ENCODE measurements around the gene ADRA2C.

The ADRA2C gene

DNA sequence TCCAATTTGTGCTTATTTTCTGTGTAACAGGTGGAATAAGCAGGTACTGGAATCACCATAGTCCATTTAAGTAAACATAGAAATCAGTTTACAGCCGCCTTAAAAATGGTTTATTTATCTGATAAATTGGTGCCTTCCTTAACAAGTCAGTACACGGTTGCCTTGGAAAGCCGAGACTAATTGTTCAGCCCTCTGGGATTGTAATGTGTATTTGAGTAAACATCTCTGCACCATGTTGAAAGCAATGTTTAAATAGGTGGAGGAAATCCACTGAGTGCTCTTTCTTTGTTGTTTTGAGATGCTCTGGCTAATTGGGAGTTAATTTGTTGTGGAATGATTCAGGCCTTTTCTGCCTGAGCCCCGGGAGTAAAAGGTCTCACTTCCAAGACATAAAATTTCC is 45.7 kb upstream of the ADRA2C start:
- H3K4me3 ChIP-seq (ENCODE audit: control insufficient read depth, low read depth, low read length) = no peak overlapping the region
- TF ChIP-seq, protein P1, sequence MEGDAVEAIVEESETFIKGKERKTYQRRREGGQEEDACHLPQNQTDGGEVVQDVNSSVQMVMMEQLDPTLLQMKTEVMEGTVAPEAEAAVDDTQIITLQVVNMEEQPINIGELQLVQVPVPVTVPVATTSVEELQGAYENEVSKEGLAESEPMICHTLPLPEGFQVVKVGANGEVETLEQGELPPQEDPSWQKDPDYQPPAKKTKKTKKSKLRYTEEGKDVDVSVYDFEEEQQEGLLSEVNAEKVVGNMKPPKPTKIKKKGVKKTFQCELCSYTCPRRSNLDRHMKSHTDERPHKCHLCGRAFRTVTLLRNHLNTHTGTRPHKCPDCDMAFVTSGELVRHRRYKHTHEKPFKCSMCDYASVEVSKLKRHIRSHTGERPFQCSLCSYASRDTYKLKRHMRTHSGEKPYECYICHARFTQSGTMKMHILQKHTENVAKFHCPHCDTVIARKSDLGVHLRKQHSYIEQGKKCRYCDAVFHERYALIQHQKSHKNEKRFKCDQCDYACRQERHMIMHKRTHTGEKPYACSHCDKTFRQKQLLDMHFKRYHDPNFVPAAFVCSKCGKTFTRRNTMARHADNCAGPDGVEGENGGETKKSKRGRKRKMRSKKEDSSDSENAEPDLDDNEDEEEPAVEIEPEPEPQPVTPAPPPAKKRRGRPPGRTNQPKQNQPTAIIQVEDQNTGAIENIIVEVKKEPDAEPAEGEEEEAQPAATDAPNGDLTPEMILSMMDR (IDR thresholded peaks at IDR 0.05; ENCODE audit: control insufficient read depth, insufficient read depth, low read depth, low read length, missing control alignments) = no peak
- no peak for DNase-seq (ENCODE audit: low read depth)

DNA sequence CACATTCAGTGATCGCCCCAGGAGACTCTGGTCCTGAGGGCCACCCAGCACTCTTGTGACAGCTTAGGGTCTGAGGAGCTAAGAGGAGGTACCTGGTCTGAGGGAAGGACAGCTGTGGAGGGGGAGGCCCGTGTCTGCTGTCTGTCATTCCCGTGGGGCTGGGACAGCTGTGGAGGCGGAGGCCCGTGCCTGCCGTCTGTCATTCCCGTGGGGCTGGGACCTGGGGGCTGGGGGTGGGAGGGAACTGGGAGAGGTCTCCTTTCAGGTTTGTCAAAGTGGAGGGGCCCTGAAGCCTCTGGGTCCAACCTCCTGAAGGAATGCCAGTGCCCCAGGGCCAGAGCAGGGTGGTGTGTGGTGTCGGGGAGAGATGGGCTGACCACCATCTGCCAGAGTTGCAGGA is 45.0 kb upstream of the ADRA2C start:
- no peak overlapping the region for H3K4me3 ChIP-seq (ENCODE audit: control insufficient read depth, low read depth, low read length)
- no peak for DNase-seq (ENCODE audit: low read depth)
- TF ChIP-seq, protein P1 (IDR thresholded peaks at IDR 0.05; ENCODE audit: control insufficient read depth, insufficient read depth, low read depth, low read length, missing control alignments) = no peak

DNA sequence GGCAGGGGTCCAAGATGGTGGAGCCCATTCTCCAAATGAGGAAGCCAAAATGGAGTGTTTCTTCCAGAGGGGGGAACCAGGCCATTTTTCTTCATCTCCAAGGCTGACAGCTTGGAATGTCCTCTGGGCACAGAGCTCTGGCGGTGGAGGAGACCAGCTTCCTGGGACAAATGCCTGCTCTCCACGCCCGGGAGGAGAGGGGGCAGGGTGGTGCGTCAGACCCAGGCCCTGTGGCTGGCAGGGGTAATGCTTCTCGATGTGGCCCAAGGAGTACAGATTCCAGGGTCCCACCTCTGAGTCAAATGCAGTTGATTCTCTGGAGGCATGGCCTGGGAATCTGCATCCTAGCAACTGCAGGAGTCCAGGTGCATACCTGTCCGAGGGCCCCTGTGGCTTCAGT is 44.6 kb upstream of the ADRA2C start:
- TF ChIP-seq, protein P1 (IDR thresholded peaks at IDR 0.05; ENCODE audit: control insufficient read depth, insufficient read depth, low read depth, low read length, missing control alignments) = no peak
- H3K4me3 ChIP-seq (ENCODE audit: control insufficient read depth, low read depth, low read length) = no peak overlapping the region
- no peak for DNase-seq (ENCODE audit: low read depth)

DNA sequence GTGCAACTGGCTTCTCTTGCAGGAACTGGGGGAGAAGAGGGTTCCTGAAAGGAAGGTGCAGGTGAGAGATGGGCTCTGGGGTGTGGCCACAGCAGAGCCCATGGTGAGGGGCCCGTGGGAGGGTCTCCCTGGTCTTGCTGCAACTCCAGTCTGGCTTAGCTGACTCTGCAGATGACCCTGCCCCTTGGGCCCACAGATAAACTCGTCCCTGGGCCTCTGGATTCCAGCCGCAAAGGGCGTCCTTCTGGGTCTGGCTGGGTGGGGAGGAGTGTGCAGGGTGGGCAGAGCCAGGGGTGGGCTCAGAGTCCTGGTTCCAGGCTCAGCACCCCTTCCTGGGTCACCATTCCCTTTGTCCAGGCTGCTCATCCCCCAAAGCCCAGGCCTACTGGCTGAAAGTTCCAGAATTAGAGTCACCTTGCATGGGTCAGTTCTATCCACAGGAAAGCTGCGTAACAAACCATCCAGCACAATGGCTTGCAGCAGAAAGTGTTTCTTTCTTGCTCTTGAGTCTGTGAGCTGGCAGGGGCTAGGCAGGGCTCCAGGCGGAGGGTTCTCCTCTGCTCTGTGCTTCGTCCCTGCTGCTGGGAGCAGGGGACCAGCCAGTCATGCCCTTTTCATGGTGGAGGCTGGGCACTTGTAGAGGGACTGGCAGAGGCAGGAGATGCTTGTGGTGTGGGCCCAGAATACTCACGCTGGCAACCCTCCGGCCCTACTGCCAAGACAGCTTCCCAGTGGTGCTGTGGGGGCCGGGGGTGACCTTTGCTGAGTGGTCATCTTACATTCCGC is 43.5 kb upstream of the ADRA2C start:
- TF ChIP-seq, protein P1 (IDR thresholded peaks at IDR 0.05; ENCODE audit: control insufficient read depth, insufficient read depth, low read depth, low read length, missing control alignments) = no peak
- no peak for DNase-seq (ENCODE audit: low read depth)
- H3K4me3 ChIP-seq (ENCODE audit: control insufficient read depth, low read depth, low read length) = no peak overlapping the region

DNA sequence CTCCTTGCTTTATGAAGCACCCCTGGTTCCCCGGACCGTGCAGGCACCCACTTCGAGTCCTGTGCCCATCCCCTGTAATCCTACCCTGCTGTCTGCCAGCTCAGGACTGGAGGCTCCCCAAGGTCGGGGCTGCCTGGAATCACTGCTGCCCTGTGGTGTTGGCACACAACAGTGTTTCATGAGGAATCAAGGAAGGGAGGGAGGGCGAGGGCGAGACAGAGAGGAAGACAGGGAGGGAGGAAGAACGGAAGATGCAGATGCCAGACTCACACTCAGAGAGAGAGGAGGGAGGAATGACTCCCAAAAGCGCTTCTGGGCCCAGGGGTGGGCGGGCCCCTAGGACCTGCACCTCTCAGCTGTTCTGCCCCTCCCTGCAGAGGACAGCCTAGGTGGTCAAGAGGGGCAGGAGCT is 42.9 kb upstream of the ADRA2C start:
- H3K4me3 ChIP-seq (ENCODE audit: control insufficient read depth, low read depth, low read length) = no peak overlapping the region
- TF ChIP-seq, protein P1 (IDR thresholded peaks at IDR 0.05; ENCODE audit: control insufficient read depth, insufficient read depth, low read depth, low read length, missing control alignments) = no peak
- no peak for DNase-seq (ENCODE audit: low read depth)

DNA sequence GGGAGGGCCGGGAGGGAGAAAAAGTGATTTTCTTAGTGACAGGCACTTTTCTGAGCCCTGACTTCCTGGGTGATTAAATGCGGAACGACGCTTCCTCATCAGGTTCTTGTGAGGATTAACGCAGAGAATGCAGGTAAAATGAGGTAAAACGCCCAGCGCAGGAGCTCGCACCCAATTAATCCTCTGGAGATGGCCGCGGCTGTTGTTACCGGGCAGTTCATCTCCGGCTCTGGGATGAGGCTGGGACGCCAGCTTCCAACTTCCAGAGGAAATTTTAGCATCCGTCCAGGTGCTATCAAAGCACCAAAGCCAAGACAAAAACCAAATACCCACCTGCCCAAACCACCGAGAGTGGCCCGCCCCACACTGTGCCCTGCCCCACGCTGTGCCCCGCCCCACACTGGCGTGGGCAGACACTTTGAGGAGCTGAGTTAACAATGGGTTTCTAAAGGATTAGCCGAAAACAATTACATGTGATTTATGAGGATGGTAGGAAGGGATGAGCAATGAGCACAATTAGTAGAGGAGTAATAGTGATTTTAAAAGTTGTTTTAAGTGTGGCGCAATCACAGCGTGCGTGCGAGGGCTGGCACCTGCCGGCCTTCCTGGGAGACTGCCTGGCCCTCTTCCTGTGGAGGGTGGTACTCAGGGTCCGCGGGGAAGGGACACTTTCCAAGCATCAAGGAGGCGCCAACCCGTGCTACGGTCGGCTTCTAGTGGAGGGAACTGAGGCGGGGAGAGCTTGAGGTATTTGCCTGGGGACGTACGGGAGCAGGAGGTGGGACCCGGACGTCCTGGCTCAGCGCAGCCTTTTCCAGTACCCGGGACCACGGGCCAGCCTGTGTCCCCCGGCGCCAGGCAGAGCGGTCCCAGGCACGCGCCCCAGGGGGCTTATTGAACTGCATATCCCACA is 41.6 kb upstream of the ADRA2C start:
- TF ChIP-seq, protein P1 (IDR thresholded peaks at IDR 0.05; ENCODE audit: control insufficient read depth, insufficient read depth, low read depth, low read length, missing control alignments) = no peak
- H3K4me3 ChIP-seq (ENCODE audit: control insufficient read depth, low read depth, low read length) = no peak overlapping the region

More for the DNA sequence above, 41.6 kb upstream of the ADRA2C start:
- DNase-seq (ENCODE audit: low read depth) = no peak
